Nucleus accumbens (tissue), 56 donors: ENCODE data around the gene HDLBP.
"Not testable (repeated sequence)": the region's sequence is repeated elsewhere in the genome, so short reads cannot be mapped to it uniquely, and the experiment has no call there.

ENCODE experiments used
- DNase-seq, 56 donors: peaks; one replicate each; lab custom pipeline; 2025; lab: John Stamatoyannopoulos, UW

HDLBP gene

DNA sequence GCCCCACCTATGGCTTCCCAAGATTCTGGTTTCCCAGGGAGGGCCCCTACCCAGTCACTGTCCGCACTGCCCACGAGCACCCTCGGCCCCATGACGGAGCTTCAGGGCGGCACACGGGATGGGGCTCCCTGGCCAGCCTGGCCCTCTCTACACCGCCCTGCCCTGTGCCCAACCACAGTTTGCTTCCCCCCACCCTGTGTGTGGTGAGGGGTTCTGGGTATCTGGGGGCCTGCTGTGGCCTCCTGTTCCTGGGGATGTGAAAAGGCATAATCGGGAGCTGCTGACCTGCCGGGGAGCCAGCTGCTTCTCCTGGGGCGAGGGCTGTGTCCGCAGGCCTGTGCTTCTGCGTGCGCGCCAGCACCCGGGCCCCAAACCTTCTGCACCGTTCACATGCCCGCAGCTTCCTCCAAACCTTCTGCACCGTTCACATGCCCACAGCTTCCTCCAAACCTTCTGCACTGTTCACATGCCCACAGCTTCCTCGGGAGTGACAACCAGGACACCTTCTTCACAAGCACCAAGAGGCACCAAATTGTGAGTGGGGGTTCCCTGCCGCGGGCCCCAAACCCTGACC, 114.6 kb downstream of the HDLBP start:
- no peak for DNase-seq

GRCh38 chr2:241199897-241200821, 115.3 kb downstream of the HDLBP start:
- DNase-seq: peak in 4 of 56 donors; percentile 16 to 34 (median 24)

DNA sequence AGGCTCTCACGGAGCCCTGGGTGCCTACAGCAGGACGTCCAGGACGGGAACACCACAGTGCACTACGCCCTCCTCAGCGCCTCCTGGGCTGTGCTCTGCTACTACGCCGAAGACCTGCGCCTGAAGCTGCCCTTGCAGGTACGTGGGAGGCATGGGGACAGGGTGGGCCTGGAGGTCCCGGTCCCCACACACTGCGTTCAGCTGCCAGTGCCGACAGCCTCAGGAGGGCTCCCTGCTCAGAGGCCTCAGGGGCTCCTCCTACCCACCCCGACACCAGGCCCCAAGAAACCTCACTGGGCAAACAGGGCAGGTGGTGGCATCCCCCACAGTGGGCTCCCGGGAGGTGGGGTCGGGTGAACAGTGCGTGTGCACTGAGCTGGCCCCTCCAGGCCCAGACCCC, 116.2 kb downstream of the HDLBP start:
- no peak for DNase-seq

DNA sequence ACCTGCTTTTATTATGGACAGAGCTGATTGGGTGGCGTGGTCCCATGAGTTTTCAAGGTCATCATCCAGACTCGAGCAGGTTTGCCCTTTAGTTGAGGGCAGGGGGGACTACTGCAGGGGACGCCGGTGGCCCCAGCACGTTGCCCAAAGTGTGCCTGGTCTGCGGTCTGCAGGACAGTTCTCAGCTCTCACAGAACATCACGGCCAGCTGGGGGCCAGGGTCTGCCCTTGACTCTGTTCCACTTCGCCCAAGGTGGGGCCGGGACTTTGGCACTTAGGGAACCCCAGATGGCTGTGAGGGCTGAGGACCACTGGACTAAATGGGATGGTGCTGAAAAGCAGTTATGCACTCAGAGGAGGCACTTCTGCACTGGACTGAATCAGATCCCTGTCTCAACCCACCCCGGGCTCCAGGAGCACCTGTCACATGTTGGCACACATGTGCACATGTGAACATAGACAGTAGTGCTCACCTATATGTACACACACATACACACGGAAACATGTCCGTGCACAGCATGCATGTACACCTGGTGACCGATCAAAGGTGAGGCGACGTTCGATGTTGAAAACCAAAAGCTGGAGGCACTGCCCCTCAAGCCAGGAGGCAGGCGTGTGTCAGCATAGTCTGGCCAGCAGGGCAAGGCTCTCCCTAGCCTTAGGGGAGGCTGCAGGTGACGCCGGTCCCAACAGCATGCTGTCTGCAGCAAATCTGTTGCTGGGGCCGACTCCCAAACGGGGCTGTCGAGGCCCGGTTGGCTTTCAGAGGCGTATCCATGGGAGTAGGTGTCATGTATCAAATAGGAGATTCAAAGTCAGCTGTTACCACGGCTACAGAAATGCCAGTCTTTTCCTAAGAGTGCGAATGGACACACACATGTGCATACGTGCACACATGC, 116.8 kb downstream of the HDLBP start:
- no peak for DNase-seq

DNA sequence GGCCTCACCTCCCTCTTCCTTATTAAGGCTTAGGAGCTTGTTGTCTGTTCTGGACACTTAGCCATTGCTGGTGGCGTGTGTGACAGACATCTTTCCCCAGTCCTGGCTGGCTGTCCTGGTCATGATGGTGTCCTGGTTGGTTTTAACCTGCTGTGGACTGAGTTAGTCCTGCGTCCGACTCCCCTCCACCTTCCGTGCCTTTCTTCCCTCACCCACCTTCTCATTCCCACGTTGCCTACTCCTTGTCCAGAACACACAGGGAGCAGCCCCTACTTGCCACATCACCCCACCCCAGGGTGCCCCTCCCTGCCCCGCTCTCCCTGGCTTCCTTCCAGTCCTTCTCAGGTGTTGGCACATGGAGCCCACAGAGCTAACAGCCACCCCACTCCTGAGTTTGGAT, 117.5 kb downstream of the HDLBP start:
- DNase-seq: no peak

- not testable (repeated sequence) for DNase-seq
Observed at GRCh38 chr2:241197246-241197645, 118.2 kb downstream of the HDLBP start.

DNA sequence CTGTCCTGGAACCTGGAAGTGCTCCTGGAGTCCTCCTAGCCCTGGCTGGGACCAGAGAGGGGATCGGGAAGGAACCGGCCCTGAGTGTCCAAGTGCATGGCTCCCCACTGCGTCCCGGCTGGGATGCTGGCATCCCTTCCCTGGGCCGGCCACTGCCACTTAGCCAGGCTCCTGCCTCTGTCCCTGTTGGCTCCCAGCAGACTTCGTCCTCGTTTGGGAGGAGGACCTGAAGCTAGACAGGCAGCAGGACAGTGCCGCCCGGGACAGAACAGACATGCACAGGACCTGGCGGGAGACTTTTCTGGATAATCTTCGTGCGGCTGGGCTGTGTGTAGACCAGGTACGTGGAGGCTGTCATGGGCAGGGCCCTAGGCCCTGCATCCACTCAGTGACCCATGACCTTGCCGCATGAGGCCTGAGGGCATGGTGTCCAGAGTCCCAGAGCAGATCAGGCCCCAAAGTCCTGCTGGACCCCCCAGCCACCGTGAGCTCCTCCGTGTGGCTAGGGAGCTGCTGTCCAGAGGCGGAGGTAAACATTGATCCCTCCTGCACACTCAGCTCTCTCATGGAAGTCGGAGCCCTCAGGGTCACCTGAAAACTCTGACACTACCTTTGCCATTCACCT, 119.9 kb downstream of the HDLBP start:
- no peak for DNase-seq

DNA sequence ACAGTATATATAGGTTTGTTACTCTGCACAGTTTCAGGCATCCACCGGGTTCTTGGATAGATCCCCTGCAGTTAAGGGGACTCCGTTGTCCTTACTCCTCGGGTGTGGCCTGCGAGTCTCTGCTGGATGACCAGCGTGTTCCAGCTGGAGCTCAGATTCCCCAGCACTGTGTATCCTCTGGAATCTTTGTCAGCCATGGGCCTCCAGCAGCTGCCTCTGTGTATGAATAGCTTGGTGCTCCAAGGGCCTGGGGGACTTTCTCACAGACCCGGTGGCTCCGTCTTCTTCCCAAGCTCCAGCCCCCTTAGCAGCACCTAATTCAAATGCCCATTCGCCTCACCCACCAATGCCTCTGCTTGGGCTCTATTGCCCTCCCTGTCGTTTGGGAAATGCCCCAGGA, 120.7 kb downstream of the HDLBP start:
- DNase-seq: no peak

DNA sequence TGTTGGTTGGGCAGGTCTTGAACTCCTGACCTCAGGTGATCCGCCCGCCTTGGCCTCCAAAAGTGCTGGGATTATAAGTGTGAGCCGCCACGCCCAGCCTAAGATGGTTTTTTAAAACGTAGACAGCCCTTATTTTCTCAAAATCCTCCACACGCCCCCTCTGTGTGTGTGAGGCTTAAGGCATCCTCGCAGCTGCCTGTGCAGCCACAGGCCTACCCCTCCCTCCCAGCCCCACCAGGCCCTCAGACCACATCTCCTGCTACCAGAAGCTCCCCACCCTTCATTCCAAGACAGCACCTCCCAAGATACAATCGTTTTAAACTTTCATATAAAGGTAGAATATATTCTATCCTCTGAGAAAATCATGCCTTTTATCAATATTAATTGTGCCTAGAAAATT, 122.2 kb downstream of the HDLBP start:
- no peak for DNase-seq

DNA sequence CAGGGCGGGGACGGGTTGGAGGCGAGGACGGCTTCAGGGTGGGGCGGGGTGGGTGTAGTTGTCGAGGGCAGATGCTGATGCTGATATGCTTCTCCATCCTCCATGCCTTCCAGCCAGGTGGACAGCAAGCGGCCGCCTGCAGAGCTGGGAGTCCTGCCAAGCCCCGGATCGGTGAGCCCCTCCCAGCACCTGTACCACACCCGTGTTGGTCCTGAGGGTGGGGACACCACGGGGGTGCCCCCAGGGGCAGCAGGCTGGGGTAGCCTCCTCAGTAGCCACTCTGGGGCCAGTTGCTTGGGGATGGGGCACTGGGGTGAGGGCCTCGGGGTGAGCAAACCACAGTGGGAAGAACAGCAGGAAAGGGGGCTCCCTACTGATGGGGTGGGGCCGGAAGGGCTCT, 124.4 kb downstream of the HDLBP start:
- DNase-seq: no peak

DNA sequence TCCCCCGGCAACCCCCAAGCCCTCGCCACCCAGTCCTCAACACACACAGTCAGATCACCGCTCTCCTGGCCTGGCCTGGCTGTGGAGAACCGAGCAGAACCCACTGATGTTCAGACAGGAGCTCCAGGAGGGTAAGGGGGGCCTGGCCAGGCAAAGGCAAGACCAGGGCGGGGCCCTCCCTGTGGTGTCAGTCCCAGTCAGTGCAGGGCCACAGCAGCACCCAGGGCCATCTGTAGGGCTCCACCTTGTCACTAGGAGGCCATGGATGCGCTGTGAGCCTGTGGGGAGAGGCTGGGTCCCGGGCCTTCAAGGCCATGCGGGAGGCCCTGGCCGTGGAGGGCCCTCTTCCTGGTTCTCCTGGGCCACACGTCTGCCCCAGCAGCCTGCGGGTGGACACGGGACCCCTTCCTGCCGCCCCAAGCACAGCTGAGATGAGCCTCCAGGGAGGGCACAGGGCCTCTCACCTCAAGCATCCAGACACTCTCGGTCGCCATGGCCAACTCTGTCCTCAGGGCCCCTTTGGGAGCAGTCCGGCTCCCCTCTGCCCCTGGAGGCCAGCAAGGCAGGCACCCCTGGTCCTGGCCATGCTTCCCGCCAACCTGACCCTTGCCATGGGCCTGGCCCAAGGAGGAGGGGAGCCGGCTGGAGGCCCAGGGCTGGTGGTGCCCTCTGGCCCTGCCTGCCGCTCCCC, 125.0 kb downstream of the HDLBP start:
- DNase-seq: no peak

GRCh38 chr2:241189856-241190201, 125.6 kb downstream of the HDLBP start:
- DNase-seq: no peak

DNA sequence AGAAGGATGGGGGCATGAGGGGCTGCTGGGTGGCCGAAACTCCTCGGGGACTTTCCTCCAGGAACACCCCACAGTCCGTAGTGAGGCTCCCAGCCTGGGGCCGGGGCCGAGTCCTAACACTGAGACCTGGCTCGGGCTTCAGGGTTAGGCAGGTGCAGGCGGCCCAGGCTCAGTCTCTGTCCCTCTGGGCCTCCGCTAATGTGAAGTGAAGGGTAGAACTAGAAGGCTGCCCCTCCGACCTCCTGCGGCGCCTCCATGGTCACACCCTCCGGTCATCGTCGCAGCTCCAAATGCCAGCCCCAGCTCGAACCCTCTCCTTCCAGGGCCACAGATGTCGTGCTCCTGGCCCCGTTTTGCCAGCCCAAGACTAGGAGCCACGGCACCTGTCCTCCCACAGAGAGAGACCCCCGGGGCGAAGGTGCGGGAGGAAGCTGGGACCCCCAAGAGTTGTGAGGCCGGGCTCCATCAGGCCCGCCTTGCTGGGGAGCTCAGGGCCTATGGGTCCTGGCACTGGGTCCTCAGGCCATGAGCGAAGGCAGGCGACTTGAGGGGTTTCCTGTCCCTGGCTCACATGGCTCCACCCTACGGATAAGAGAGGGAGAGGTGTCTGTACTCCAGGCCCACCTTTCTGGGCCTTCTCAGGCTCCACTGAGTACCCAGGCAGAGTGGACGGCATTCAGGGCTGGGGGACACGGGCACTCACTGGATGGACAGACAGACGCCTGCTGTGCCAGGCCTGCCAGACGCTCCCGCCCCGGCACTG, 126.2 kb downstream of the HDLBP start:
- no peak for DNase-seq

- DNase-seq: no peak
Observed at GRCh38 chr2:241188361-241189092, 126.9 kb downstream of the HDLBP start, which contains the start of gene ANO7. TSS of gene ANO7 (plus strand) at chr2:241188677. CDS start at chr2:241190064, 1,387 bp downstream.

GRCh38 chr2:241187918-241188234, 127.6 kb downstream of the HDLBP start:
- DNase-seq: no peak

GRCh38 chr2:241187101-241187917, 128.2 kb downstream of the HDLBP start:
- no peak for DNase-seq

DNA sequence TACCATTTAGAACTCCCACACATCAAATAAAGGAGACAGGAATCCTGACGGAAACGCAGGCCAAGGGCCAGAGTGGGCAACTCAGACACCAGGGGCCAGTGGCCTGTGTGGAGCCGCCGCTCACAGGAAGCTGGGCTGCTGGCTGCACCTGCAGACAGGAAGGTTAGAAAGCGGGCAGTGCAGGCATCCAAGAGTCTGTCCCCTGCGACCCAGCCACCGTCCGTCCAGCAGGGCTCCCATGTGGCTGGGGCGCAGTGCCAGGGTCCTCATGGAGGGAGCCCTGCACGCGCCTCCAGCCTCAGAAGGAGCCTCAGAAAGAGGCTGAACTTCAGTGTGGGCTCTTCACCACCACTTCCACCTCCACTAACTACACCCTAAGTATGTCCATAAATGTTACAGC, 129.5 kb downstream of the HDLBP start:
- no peak for DNase-seq

- no peak for DNase-seq
Observed at GRCh38 chr2:241184901-241185300, 130.6 kb downstream of the HDLBP start.
